Measurements from ENCODE around the gene SNAP29. TPM values are rescaled to one million over a fixed set of nuclear protein-coding genes. Genes with fewer than 3 reads are reported as not detected.

Gene SNAP29
- total and polyA plus RNA-seq, 4 donors = 10.5 to 26.2 (median 16.3) TPM

- WGBS = 83% methylated on average over 6 of the region's 6 CpGs
- DNase-seq (ENCODE audit: low spot score) = no peak
- H3K4me3 ChIP-seq (ENCODE audit: low read depth in 1 of 3, low read length in 3 of 3) = no peak overlapping the region
- TF ChIP-seq CTCF (IDR thresholded peaks at IDR 0.05; ENCODE audit: low read depth, low read length, missing input control) = no peak
- TF ChIP-seq SP1 (IDR thresholded peaks at IDR 0.05) = no peak
- TF ChIP-seq RXRA (IDR thresholded peaks at IDR 0.05) = no peak
- no peak for TF ChIP-seq ZBTB33 (IDR thresholded peaks at IDR 0.05)
- TF ChIP-seq FOXA1 (IDR thresholded peaks at IDR 0.05) = no peak
- TF ChIP-seq REST (IDR thresholded peaks at IDR 0.05) = no peak
- TF ChIP-seq TAF1 (conservative IDR thresholded peaks at IDR 0.05) = no peak
- no peak for TF ChIP-seq MAX (IDR thresholded peaks at IDR 0.05)
- no peak for TF ChIP-seq JUND (IDR thresholded peaks at IDR 0.05)
- no peak for TF ChIP-seq HNF4G (IDR thresholded peaks at IDR 0.05)
- TF ChIP-seq NR2F2 (IDR thresholded peaks at IDR 0.05) = no peak
- TF ChIP-seq YY1 (IDR thresholded peaks at IDR 0.05) = no peak
- TF ChIP-seq FOXA2 (IDR thresholded peaks at IDR 0.05) = no peak
- peaks cover 0 to 8% (median 4%) of the 10 kb centered on the region in 4 donors for H3K4me1 ChIP-seq (ENCODE audit: control insufficient read depth in 4 of 4, insufficient read depth in 4 of 4, low read length in 3 of 4)
- H3K27ac ChIP-seq (ENCODE audit: low read depth in 1 of 2, low read length in 2 of 2) = no peak overlapping the region
- no peaks in the 10 kb centered on the region for H3K27me3 ChIP-seq (ENCODE audit: control insufficient read depth in 4 of 4, insufficient read depth in 4 of 4, low read length in 3 of 4)
- no peaks in the 10 kb centered on the region for H3K9me3 ChIP-seq (ENCODE audit: control insufficient read depth in 4 of 4, low read length in 3 of 4)
- no peak overlapping the region for H3K9ac ChIP-seq (ENCODE audit: low read depth in 1 of 2, low read length in 2 of 2)
- H3K36me3 ChIP-seq (ENCODE audit: control insufficient read depth in 4 of 4, insufficient read depth in 3 of 4, low read depth in 1 of 4, low read length in 3 of 4) = no peaks in the 10 kb centered on the region
Measured at GRCh38 chr22:20909543-20910303, 50.9 kb downstream of the SNAP29 start.

GRCh38 chr22:20912494-20912893 lies 53.7 kb downstream of the SNAP29 start:
- no peaks in the 10 kb centered on the region for H3K36me3 ChIP-seq (ENCODE audit: control insufficient read depth in 4 of 4, insufficient read depth in 3 of 4, low read depth in 1 of 4, low read length in 3 of 4)
- H3K4me3 ChIP-seq (ENCODE audit: low read depth in 1 of 3, low read length in 3 of 3) = no peak overlapping the region
- H3K9ac ChIP-seq (ENCODE audit: low read depth in 1 of 2, low read length in 2 of 2) = no peak overlapping the region
- H3K9me3 ChIP-seq (ENCODE audit: control insufficient read depth in 4 of 4, low read length in 3 of 4) = no peaks in the 10 kb centered on the region
- H3K4me1 ChIP-seq (ENCODE audit: control insufficient read depth in 4 of 4, insufficient read depth in 4 of 4, low read length in 3 of 4) = peaks cover 0 to 8% (median 2%) of the 10 kb centered on the region in 4 donors
- WGBS = 94% methylated on average over 6 of the region's 6 CpGs
- H3K27me3 ChIP-seq (ENCODE audit: control insufficient read depth in 4 of 4, insufficient read depth in 4 of 4, low read length in 3 of 4) = no peaks in the 10 kb centered on the region
- no peak for TF ChIP-seq NR2F2 (IDR thresholded peaks at IDR 0.05)
- TF ChIP-seq ZBTB33 (IDR thresholded peaks at IDR 0.05) = no peak
- TF ChIP-seq TAF1 (conservative IDR thresholded peaks at IDR 0.05) = no peak
- TF ChIP-seq RAD21 (IDR thresholded peaks at IDR 0.05) = no peak
- TF ChIP-seq FOXA2 (IDR thresholded peaks at IDR 0.05) = no peak
- no peak for DNase-seq (ENCODE audit: low spot score)
- no peak overlapping the region for H3K27ac ChIP-seq (ENCODE audit: low read depth in 1 of 2, low read length in 2 of 2)

Data from liver (tissue), 9 donors.